D721Med (cell line): Measurements from ENCODE around the gene DDX47.
"Not testable (repeated sequence)": the region's sequence is repeated elsewhere in the genome, so short reads cannot be mapped to it uniquely, and the experiment has no call there.

Experiments used
- DNase-seq: peaks from one replicate; pipeline ENCODE4 v3.0.0; 2011; ENCODE audit warnings: low spot score; ENCODE audit not compliant: insufficient read length
- FAIRE-seq: peaks from 2 replicates; lab custom pipeline; 2011; peaks lifted over from hg19 to GRCh38; lab: Jason Lieb, UNC
- TF ChIP-seq, protein P1 (sequence below): IDR thresholded peaks from 2 replicates; pipeline ENCODE4 v1.5.1; 2012; ENCODE audit warnings: mild to moderate bottlenecking, control low read depth; ENCODE audit not compliant: insufficient read depth; ENCODE audit errors: missing control alignments

The DDX47 gene

DNA sequence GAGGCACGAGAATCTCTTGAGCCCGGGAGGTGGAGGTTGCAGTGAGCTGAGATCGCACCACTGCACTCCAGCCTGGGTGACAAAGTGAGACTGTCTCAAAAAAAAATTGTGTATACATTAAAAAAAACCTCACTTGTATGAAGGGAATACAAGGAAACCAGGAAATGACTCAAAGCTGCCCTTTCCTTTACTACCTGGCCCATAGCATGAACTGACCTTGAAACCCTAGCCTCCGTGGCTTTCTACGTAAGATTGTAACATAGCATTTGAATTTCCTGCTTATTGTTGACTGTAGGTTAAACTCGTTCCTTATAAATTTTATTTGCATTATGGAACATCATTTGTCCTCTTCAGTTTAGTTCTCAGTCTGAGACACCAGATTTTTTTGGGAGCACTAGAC is 9.1 kb upstream of the DDX47 start:
- no peak for DNase-seq

DNA sequence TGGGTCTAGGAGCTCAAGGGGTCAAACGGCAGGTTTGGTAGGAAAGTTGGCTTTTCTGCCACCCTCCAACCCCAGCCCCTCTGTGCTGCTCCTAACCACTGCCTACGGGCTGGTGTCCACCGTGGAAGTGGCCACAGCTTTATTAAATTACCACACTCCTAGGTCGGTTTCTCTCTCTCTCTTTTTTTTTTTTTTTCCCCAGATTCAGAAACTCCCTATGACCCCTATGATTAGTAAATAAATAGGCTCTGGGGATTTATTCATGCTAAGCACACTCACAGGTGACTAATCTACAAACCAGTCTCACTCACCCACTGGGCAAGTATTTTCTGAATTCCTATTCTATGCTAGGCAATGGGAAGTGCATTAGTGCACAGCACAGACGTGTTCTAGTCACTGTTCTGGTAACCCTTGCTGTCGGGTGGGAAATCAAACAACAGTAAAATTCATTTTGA is 8.7 kb upstream of the DDX47 start:
- no peak for FAIRE-seq
- TF ChIP-seq, protein P1, sequence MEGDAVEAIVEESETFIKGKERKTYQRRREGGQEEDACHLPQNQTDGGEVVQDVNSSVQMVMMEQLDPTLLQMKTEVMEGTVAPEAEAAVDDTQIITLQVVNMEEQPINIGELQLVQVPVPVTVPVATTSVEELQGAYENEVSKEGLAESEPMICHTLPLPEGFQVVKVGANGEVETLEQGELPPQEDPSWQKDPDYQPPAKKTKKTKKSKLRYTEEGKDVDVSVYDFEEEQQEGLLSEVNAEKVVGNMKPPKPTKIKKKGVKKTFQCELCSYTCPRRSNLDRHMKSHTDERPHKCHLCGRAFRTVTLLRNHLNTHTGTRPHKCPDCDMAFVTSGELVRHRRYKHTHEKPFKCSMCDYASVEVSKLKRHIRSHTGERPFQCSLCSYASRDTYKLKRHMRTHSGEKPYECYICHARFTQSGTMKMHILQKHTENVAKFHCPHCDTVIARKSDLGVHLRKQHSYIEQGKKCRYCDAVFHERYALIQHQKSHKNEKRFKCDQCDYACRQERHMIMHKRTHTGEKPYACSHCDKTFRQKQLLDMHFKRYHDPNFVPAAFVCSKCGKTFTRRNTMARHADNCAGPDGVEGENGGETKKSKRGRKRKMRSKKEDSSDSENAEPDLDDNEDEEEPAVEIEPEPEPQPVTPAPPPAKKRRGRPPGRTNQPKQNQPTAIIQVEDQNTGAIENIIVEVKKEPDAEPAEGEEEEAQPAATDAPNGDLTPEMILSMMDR: no peak
- no peak for DNase-seq

More for the DNA sequence above, 9.1 kb upstream of the DDX47 start:
- TF ChIP-seq, protein P1: no peak
- no peak for FAIRE-seq

DNA sequence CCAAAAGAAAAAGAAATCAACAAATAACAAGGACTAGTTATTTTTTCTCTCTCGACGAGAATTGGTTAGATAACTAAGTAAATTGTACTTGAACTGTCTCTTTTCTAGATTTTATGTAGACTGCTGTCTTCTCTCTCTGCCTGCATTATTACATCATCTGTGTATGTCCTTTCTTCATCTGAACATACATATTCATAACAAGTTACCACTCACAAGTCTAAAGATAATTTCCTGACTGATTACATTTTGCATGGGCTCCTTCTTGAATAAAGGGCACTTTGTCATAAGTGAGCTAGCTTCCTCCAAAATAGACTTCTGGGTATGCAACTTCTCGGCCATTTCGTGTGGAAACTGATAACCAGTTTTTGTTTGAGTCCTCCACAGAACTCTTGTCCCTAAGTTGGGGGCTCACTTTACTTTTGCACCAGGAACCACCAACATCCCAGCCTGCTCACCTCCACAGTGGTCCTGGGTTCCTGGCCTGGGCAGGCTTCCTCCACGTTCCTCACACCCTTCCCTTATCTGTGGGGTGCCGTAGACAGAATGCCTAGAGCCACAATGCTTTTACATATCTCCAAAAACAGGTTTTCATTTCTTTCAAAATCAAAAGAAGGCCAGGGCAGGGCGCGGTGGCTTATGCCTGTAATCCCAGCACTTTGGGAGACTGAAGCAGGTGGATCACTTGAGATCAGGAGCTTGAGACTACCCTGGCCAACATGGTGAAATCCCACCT is 6.2 kb upstream of the DDX47 start:
- no peak for DNase-seq
- FAIRE-seq: no peak
- TF ChIP-seq, protein P1: no peak

DNA sequence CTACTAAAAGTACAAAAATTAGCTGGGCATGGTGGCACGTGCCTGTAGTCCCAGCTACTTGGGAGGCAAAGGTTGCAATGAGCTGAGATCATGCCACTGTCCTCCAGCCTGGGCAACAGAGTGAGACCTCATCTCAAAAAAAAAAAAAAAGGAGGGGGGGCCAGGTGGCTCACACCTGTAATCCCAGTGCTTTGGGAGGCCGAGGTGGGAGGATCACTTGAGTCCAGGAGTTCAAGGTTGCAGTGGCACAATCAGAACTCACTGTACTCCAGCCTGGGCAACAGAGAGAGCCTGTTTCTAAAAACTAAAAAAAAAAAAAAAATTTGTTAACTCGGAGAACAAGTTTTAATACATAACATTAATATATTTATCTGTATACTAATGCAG is 5.6 kb upstream of the DDX47 start:
- FAIRE-seq: not testable (repeated sequence)

DNA sequence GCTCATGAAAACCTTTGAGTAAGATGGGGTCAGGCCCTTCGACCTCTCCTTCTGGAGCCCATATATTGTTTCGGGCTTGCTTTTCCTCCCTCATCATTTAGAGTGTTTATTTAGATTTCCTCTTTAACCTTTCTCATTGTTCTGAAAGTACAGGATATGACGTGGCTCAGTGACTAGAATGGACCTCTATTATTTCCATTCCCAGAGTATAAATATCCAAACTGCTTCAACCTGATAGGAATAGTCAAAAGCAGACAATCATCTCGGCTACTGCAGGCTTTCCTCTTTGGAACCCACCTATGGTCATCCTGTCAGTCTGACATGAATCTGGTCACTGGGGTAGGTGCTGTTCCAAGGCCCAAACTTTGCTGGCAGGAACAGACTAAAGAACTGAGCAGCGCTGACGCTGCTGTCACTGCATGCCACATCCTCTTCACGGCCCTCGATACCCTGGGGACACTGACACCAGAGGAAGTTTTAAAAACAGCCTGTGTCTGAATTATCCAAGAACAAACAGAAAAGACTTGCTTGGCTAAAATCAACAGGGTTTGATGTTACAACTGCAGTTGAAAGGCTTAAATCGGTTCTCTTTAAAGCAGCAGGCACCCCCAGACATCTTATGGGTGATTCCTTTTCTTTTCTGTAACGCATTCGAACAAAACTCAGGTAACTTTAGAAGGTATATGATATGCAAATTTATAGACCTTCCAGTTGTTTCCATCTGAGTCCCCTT is 5.0 kb upstream of the DDX47 start:
- FAIRE-seq (no peak), DNase-seq (no peak)
- TF ChIP-seq, protein P1: no peak

More for the DNA sequence above, 5.6 kb upstream of the DDX47 start:
- DNase-seq: not testable (repeated sequence)

DNA sequence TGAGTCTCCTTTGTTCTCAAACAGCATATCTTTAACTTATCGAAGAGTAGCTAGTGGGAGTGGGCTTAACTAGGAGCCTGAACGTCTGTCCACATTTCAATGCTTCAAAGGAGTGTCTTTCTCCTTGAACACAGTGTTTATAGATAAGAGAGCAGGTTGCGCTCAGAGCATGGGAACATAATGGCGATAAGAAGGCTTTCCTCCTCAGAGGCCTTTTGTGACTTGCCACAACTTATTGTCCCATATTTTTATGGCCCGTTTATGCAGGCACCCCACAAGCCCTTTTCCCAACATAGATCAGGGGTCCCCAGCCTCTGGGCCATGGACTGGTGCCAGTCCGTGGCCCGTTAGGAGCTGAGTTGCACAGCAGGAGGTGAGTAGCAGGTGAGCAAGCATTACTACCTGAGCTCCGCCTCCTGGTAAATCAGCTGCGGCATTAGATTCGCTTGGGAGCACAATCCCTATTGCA is 2.6 kb upstream of the DDX47 start:
- FAIRE-seq (no peak), DNase-seq (no peak)
- TF ChIP-seq, protein P1: no peak

DNA sequence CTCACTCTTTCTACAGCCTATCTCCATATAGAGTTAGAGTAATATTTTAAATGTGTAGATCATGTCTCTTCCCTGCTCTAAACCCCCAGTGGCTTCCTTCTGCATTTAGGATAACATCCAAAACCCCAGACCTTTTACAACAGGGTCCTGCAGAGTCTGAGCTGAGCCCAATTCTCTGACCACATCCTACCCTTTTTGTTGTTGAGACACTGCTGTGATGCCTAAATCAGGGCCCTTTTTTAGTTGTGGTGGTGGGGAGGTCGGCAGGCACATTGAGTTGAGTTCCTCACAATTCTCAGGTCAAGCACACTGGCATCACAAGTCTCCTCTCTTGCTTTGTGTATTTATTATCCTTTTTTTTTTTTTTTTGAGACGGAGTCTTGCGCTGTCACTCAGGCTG is 1.8 kb upstream of the DDX47 start:
- no peak for DNase-seq
- no peak for FAIRE-seq
- TF ChIP-seq, protein P1: no peak
